ENCODE results near the gene ATP13A5.
A peak's percentile ranks its signal among the peaks of the same experiment; 100 is the strongest.

The ATP13A5 gene

GRCh38 chr3:193270451-193270850 is 108.1 kb downstream of the ATP13A5 start:
- Histone ChIP-seq H3K9ac (ENCODE audit: low read length) (no peak overlapping the region), H3K36me3 (replicated peaks; ENCODE audit: low read depth, low read length) (no peaks in the 10 kb centered on the region), H3K4me1 (ENCODE audit: low read length) (peaks cover 31% of the 10 kb centered on the region), H3K79me2 (ENCODE audit: low read length) (no peaks in the 10 kb centered on the region), H3K9me3 (ENCODE audit: insufficient read depth, low read length) (no peaks in the 10 kb centered on the region), H2AFZ (ENCODE audit: low read depth, low read length) (no peak overlapping the region), H4K20me1 (ENCODE audit: insufficient read depth, low read length) (no peaks in the 10 kb centered on the region), H3K4me3 (ENCODE audit: low read length) (no peak overlapping the region), H3K27me3 (ENCODE audit: low read depth, low read length) (no peaks in the 10 kb centered on the region), H3K4me2 (ENCODE audit: low read length) (no peak overlapping the region), H3K27ac (ENCODE audit: low read length) (no peak overlapping the region)
- TF ChIP-seq EZH2phosphoT487 (IDR thresholded peaks at IDR 0.05; ENCODE audit: low read depth) (no peak), CTCF (IDR thresholded peaks at IDR 0.05; ENCODE audit: low read depth, low read length) (no peak)

GRCh38 chr3:193269343-193270028 is 109.1 kb downstream of the ATP13A5 start:
- Histone ChIP-seq H3K4me3 (ENCODE audit: low read length) (no peak overlapping the region), H2AFZ (ENCODE audit: low read depth, low read length) (no peak overlapping the region), H3K4me2 (ENCODE audit: low read length) (no peak overlapping the region), H4K20me1 (ENCODE audit: insufficient read depth, low read length) (no peaks in the 10 kb centered on the region), H3K79me2 (ENCODE audit: low read length) (no peaks in the 10 kb centered on the region), H3K36me3 (replicated peaks; ENCODE audit: low read depth, low read length) (no peaks in the 10 kb centered on the region), H3K9me3 (ENCODE audit: insufficient read depth, low read length) (no peaks in the 10 kb centered on the region), H3K27me3 (ENCODE audit: low read depth, low read length) (no peaks in the 10 kb centered on the region), H3K9ac (ENCODE audit: low read length) (no peak overlapping the region), H3K4me1 (ENCODE audit: low read length) (peaks cover 21% of the 10 kb centered on the region), H3K27ac (ENCODE audit: low read length) (no peak overlapping the region)
- TF ChIP-seq CTCF (IDR thresholded peaks at IDR 0.05; ENCODE audit: low read depth, low read length) (no peak), EZH2phosphoT487 (IDR thresholded peaks at IDR 0.05; ENCODE audit: low read depth) (no peak)

GRCh38 chr3:193262707-193263106 is 115.8 kb downstream of the ATP13A5 start:
- Histone ChIP-seq H3K27me3 (ENCODE audit: low read depth, low read length) (no peaks in the 10 kb centered on the region), H3K9me3 (ENCODE audit: insufficient read depth, low read length) (no peaks in the 10 kb centered on the region), H3K36me3 (replicated peaks; ENCODE audit: low read depth, low read length) (no peaks in the 10 kb centered on the region), H3K4me1 (ENCODE audit: low read length) (no peaks in the 10 kb centered on the region), H3K27ac (ENCODE audit: low read length) (no peak overlapping the region), H3K4me3 (ENCODE audit: low read length) (no peak overlapping the region), H4K20me1 (ENCODE audit: insufficient read depth, low read length) (no peaks in the 10 kb centered on the region), H3K79me2 (ENCODE audit: low read length) (no peaks in the 10 kb centered on the region), H3K4me2 (ENCODE audit: low read length) (no peak overlapping the region), H2AFZ (ENCODE audit: low read depth, low read length) (no peak overlapping the region), H3K9ac (ENCODE audit: low read length) (no peak overlapping the region)
- TF ChIP-seq EZH2phosphoT487 (IDR thresholded peaks at IDR 0.05; ENCODE audit: low read depth) = no peak
- peak; percentile 17; the same call in 1 of the 2 replicates for TF ChIP-seq CTCF (IDR thresholded peaks at IDR 0.05; ENCODE audit: low read depth, low read length)

GRCh38 chr3:193261970-193262369 is 116.6 kb downstream of the ATP13A5 start:
- Histone ChIP-seq H3K4me1 (ENCODE audit: low read length) (no peaks in the 10 kb centered on the region), H3K9me3 (ENCODE audit: insufficient read depth, low read length) (no peaks in the 10 kb centered on the region), H3K27ac (ENCODE audit: low read length) (no peak overlapping the region), H3K9ac (ENCODE audit: low read length) (no peak overlapping the region), H4K20me1 (ENCODE audit: insufficient read depth, low read length) (no peaks in the 10 kb centered on the region), H2AFZ (ENCODE audit: low read depth, low read length) (no peak overlapping the region), H3K79me2 (ENCODE audit: low read length) (no peaks in the 10 kb centered on the region), H3K4me2 (ENCODE audit: low read length) (no peak overlapping the region), H3K4me3 (ENCODE audit: low read length) (no peak overlapping the region), H3K27me3 (ENCODE audit: low read depth, low read length) (no peaks in the 10 kb centered on the region), H3K36me3 (replicated peaks; ENCODE audit: low read depth, low read length) (no peaks in the 10 kb centered on the region)
- TF ChIP-seq CTCF (IDR thresholded peaks at IDR 0.05; ENCODE audit: low read depth, low read length) = no peak
